Measurements from ENCODE around the gene ENPP1.

ENPP1 gene

GRCh38 chr6:131807321-131807643 is 538 bp upstream of the ENPP1 start:
- DNase-seq (ENCODE audit: low read depth, low spot score): no peak
- no peaks in the 10 kb centered on the region; the same call in 1 of the 2 replicates for H3K36me3 ChIP-seq (ENCODE audit: control insufficient read depth, insufficient read depth, low read length)
- H3K9me3 ChIP-seq (ENCODE audit: control insufficient read depth, insufficient read depth, low read length): no peaks in the 10 kb centered on the region
- peak overlapping the region; percentile 99; the same call in 1 of the 2 replicates for H3K4me3 ChIP-seq (ENCODE audit: low read length)
- no CpG with 5 or more reads among the region's 17 CpGs for WGBS (ENCODE audit: insufficient coverage, insufficient read length)
- H3K4me1 ChIP-seq (ENCODE audit: control insufficient read depth, insufficient read depth, low read length): peaks cover 1% of the 10 kb centered on the region
- no peak overlapping the region for H3K27ac ChIP-seq (ENCODE audit: low read length)
- H3K27me3 ChIP-seq (ENCODE audit: control insufficient read depth, insufficient read depth, low read length): no peaks in the 10 kb centered on the region

DNA sequence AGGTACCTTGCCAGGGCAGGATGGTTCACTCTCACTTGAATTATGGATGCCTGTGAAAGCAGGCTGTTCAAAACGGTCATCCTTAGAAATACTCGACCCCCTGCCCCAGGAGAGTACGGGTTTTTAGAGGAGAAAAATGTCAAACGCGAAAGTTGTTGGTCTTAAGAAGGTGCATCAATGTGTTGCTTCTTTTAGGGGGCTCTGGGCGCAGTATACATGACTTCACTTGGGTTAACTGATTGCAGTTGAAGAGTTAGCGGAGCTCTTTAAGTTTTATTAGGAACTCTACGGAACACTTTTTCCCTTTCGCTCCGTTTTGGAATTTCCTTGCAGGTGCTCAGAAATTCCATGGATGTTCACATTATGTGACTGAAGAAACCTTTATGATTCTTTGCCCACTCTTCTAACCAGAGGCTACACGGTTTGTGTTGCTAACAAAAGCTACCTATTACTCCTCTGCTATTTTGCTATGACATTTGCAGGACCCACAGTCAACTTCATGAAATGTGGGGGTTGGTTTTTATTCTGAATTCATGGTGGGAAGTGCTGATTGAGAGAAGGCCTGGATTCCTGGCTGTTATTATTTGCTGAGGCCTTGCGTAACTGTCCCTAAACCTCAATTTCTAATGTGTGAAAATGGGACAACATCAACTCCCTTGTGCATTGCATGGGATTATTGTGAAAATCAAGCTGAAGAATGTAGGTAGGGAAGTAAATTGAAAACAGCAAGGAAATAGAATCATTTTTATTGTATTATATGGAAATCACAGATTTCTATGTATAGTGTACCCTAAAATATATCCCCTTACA is 845 bp downstream of the ENPP1 start:
- H3K27me3 ChIP-seq (ENCODE audit: control insufficient read depth, insufficient read depth, low read length): no peaks in the 10 kb centered on the region
- no peak overlapping the region for H3K27ac ChIP-seq (ENCODE audit: low read length)
- H3K36me3 ChIP-seq (ENCODE audit: control insufficient read depth, insufficient read depth, low read length): no peaks in the 10 kb centered on the region; the same call in 1 of the 2 replicates
- peaks cover 1% of the 10 kb centered on the region for H3K4me1 ChIP-seq (ENCODE audit: control insufficient read depth, insufficient read depth, low read length)
- no CpG with 5 or more reads among the region's 12 CpGs for WGBS (ENCODE audit: insufficient coverage, insufficient read length)
- H3K9me3 ChIP-seq (ENCODE audit: control insufficient read depth, insufficient read depth, low read length): no peaks in the 10 kb centered on the region
- DNase-seq (ENCODE audit: low read depth, low spot score): no peak
- peak overlapping the region; percentile 99 for H3K4me3 ChIP-seq (ENCODE audit: low read length)

GRCh38 chr6:131811500-131811899 is 3.7 kb downstream of the ENPP1 start:
- Histone ChIP-seq H3K36me3 (ENCODE audit: control insufficient read depth, insufficient read depth, low read length) (no peaks in the 10 kb centered on the region; the same call in 1 of the 2 replicates), H3K4me1 (ENCODE audit: control insufficient read depth, insufficient read depth, low read length) (no peaks in the 10 kb centered on the region; the same call in none of the 2 replicates), H3K9me3 (ENCODE audit: control insufficient read depth, insufficient read depth, low read length) (no peaks in the 10 kb centered on the region), H3K27ac (ENCODE audit: low read length) (no peak overlapping the region), H3K4me3 (ENCODE audit: low read length) (no peak overlapping the region), H3K27me3 (ENCODE audit: control insufficient read depth, insufficient read depth, low read length) (no peaks in the 10 kb centered on the region)
- no CpG with 5 or more reads among the region's 3 CpGs for WGBS (ENCODE audit: insufficient coverage, insufficient read length)
- DNase-seq (ENCODE audit: low read depth, low spot score): no peak

DNA sequence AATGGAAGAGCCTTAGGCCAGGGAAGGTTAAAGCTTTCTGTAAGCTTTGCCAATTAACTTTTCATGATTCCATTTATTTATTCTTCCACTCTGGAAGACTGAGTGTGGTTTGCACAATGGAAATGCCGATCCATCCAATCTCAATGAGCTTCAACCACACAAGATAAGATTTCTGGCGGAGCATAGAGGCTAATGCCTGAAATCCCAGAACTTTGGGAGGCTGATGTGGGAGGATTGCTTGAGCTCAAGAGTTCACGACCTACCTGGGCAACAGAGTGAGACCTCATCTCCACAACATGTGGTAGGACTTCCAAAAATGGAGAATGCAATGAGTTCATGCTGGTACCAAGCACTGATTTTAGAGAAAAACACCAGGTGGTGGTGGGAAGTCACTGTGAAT is 6.2 kb downstream of the ENPP1 start:
- no peak for DNase-seq (ENCODE audit: low read depth, low spot score)
- Histone ChIP-seq H3K9me3 (ENCODE audit: control insufficient read depth, insufficient read depth, low read length) (no peaks in the 10 kb centered on the region), H3K36me3 (ENCODE audit: control insufficient read depth, insufficient read depth, low read length) (no peaks in the 10 kb centered on the region), H3K4me1 (ENCODE audit: control insufficient read depth, insufficient read depth, low read length) (no peaks in the 10 kb centered on the region; the same call in none of the 2 replicates), H3K27me3 (ENCODE audit: control insufficient read depth, insufficient read depth, low read length) (no peaks in the 10 kb centered on the region), H3K27ac (ENCODE audit: low read length) (no peak overlapping the region), H3K4me3 (ENCODE audit: low read length) (no peak overlapping the region)
- WGBS (ENCODE audit: insufficient coverage, insufficient read length): no CpG with 5 or more reads among the region's 3 CpGs

DNA sequence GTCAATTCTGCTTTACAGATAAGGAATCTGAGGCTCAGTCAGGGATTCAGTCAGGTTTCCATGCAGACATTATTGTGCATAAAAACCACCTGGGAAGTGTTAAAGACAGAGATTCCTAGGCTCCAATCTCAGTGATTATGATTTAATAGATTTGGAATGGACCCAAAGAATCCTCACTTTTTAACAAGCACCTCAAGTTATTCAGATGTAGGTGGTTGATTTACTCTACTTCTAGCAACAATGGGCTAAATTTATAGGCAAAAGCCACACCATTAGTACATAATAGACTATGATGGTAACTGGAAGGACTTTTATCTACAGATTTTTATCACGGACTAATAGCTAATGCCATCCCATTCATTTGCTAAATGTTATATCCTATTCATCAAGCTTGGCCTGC is 9.0 kb downstream of the ENPP1 start:
- H3K27me3 ChIP-seq (ENCODE audit: control insufficient read depth, insufficient read depth, low read length): no peaks in the 10 kb centered on the region
- H3K4me3 ChIP-seq (ENCODE audit: low read length): no peak overlapping the region
- no peak overlapping the region for H3K27ac ChIP-seq (ENCODE audit: low read length)
- WGBS (ENCODE audit: insufficient coverage, insufficient read length): no CpG with 5 or more reads among the region's 1 CpG
- no peaks in the 10 kb centered on the region for H3K36me3 ChIP-seq (ENCODE audit: control insufficient read depth, insufficient read depth, low read length)
- H3K9me3 ChIP-seq (ENCODE audit: control insufficient read depth, insufficient read depth, low read length): no peaks in the 10 kb centered on the region
- DNase-seq (ENCODE audit: low read depth, low spot score): no peak
- no peaks in the 10 kb centered on the region for H3K4me1 ChIP-seq (ENCODE audit: control insufficient read depth, insufficient read depth, low read length)

- H3K27me3 ChIP-seq (ENCODE audit: control insufficient read depth, insufficient read depth, low read length): no peaks in the 10 kb centered on the region
- DNase-seq (ENCODE audit: low read depth, low spot score): no peak
- H3K4me3 ChIP-seq (ENCODE audit: low read length): no peak overlapping the region
- H3K36me3 ChIP-seq (ENCODE audit: control insufficient read depth, insufficient read depth, low read length): no peaks in the 10 kb centered on the region
- no peak overlapping the region for H3K27ac ChIP-seq (ENCODE audit: low read length)
- no peaks in the 10 kb centered on the region for H3K4me1 ChIP-seq (ENCODE audit: control insufficient read depth, insufficient read depth, low read length)
- H3K9me3 ChIP-seq (ENCODE audit: control insufficient read depth, insufficient read depth, low read length): no peaks in the 10 kb centered on the region
- WGBS (ENCODE audit: insufficient coverage, insufficient read length): no CpG with 5 or more reads among the region's 7 CpGs
These were observed 11.8 kb downstream of the ENPP1 start for GRCh38 chr6:131819572-131820124.

DNA sequence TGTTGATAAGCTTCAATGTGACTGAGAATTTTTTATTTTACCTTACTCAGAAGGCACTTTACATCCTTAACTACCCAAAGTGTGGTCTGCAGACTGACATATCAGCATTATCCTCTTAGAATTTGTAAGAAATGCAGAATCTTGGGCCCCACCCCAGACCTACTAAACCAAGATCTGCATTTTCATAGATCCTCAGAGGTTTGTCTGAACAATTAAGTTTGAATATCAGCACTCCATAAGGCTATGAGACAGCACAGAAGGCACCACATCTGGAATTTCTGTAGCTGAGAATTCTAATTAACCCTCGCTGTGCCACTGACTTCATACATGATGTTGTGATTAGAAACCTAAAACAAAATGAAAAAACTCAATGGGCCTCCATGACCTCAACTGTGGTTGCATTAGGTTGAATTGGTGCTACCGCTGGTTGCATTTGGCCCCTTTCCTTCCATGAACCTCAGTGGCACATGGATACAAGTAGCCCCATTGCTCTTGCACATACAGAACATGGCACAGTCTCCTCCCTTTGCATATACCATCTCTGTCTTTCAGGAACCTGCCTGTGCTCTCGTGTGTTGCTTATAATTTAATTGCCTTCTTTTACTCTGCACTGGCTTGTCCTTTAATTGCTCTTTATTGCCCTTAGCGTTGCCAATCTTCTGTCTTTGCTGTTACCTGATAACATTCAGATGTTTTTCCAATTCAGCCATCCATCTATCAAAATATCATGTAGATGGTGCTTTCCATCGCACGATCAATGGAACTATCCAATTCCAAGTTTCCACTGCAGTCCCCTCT is 13.4 kb downstream of the ENPP1 start:
- DNase-seq (ENCODE audit: low read depth, low spot score): no peak
- H3K4me1 ChIP-seq (ENCODE audit: control insufficient read depth, insufficient read depth, low read length): no peaks in the 10 kb centered on the region
- no peak overlapping the region for H3K4me3 ChIP-seq (ENCODE audit: low read length)
- H3K27me3 ChIP-seq (ENCODE audit: control insufficient read depth, insufficient read depth, low read length): no peaks in the 10 kb centered on the region
- no CpG with 5 or more reads among the region's 6 CpGs for WGBS (ENCODE audit: insufficient coverage, insufficient read length)
- H3K27ac ChIP-seq (ENCODE audit: low read length): no peak overlapping the region
- no peaks in the 10 kb centered on the region for H3K36me3 ChIP-seq (ENCODE audit: control insufficient read depth, insufficient read depth, low read length)
- no peaks in the 10 kb centered on the region for H3K9me3 ChIP-seq (ENCODE audit: control insufficient read depth, insufficient read depth, low read length)

GRCh38 chr6:131822119-131822518 is 14.3 kb downstream of the ENPP1 start:
- WGBS (ENCODE audit: insufficient coverage, insufficient read length): no CpG with 5 or more reads among the region's 3 CpGs
- no peaks in the 10 kb centered on the region for H3K9me3 ChIP-seq (ENCODE audit: control insufficient read depth, insufficient read depth, low read length)
- no peak overlapping the region for H3K4me3 ChIP-seq (ENCODE audit: low read length)
- H3K4me1 ChIP-seq (ENCODE audit: control insufficient read depth, insufficient read depth, low read length): no peaks in the 10 kb centered on the region
- no peak overlapping the region for H3K27ac ChIP-seq (ENCODE audit: low read length)
- H3K36me3 ChIP-seq (ENCODE audit: control insufficient read depth, insufficient read depth, low read length): no peaks in the 10 kb centered on the region
- no peak for DNase-seq (ENCODE audit: low read depth, low spot score)
- no peaks in the 10 kb centered on the region for H3K27me3 ChIP-seq (ENCODE audit: control insufficient read depth, insufficient read depth, low read length)

DNA sequence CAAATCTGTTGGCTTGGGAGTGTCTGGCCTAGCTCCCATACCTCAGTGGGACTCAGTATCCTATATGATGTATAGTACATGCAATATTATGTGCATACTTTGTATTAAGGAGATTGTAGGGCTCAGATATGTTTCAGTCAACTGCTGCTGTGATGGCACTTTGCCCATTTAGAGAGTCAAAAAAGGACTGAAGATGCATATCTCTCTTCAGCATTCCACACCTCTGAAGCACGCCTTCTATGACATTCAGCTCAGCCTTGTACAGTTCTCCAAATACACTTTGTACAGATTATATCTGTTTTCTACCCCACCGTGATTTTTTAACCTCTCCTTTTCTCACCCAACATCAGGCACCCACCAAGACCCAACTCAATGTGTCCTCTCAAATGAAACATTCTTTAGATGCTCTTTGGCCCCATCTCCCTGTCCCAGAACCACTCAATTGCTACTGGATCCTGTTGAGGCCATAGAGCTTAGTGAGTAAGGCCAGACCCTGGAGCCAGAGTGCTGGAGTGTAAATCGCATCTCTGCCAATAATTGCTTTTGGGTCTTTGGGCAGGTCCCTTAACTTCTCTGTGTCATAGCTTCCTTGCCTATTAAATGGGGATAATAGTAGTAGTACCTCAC is 15.6 kb downstream of the ENPP1 start:
- H3K9me3 ChIP-seq (ENCODE audit: control insufficient read depth, insufficient read depth, low read length): no peaks in the 10 kb centered on the region

GRCh38 chr6:131825946-131826345 is 18.1 kb downstream of the ENPP1 start:
- WGBS (ENCODE audit: insufficient coverage, insufficient read length): no CpG with 5 or more reads among the region's 1 CpG

More for the DNA sequence above, 15.6 kb downstream of the ENPP1 start:
- no peak for DNase-seq (ENCODE audit: low read depth, low spot score)
- Histone ChIP-seq H3K27me3 (ENCODE audit: control insufficient read depth, insufficient read depth, low read length) (no peaks in the 10 kb centered on the region), H3K4me1 (ENCODE audit: control insufficient read depth, insufficient read depth, low read length) (no peaks in the 10 kb centered on the region), H3K27ac (ENCODE audit: low read length) (no peak overlapping the region), H3K4me3 (ENCODE audit: low read length) (no peak overlapping the region), H3K36me3 (ENCODE audit: control insufficient read depth, insufficient read depth, low read length) (no peaks in the 10 kb centered on the region)
- WGBS (ENCODE audit: insufficient coverage, insufficient read length): no CpG with 5 or more reads among the region's 3 CpGs

More at GRCh38 chr6:131825946-131826345, 18.1 kb downstream of the ENPP1 start:
- Histone ChIP-seq H3K36me3 (ENCODE audit: control insufficient read depth, insufficient read depth, low read length) (no peaks in the 10 kb centered on the region), H3K27ac (ENCODE audit: low read length) (no peak overlapping the region), H3K27me3 (ENCODE audit: control insufficient read depth, insufficient read depth, low read length) (no peaks in the 10 kb centered on the region), H3K4me3 (ENCODE audit: low read length) (no peak overlapping the region), H3K4me1 (ENCODE audit: control insufficient read depth, insufficient read depth, low read length) (no peaks in the 10 kb centered on the region; the same call in 1 of the 2 replicates), H3K9me3 (ENCODE audit: control insufficient read depth, insufficient read depth, low read length) (no peaks in the 10 kb centered on the region)
- DNase-seq (ENCODE audit: low read depth, low spot score): no peak

All from iPS DF 6.9 (cell line).